Endodermal cell (in vitro differentiated cells): ENCODE results near the gene SH3GL2. TPM values are rescaled to one million over a fixed set of nuclear protein-coding genes. Genes with fewer than 3 reads are reported as not detected.

Experiments
- DNase-seq: peaks from one replicate; pipeline ENCODE4 v3.0.0-alpha.2; 2017
- H3K27ac ChIP-seq: 2 replicates; pipeline ENCODE4 v1.5.1; 2013; ENCODE audit warnings: mild to moderate bottlenecking, low read depth, low read length, moderate library complexity
- H3K27me3 ChIP-seq: 2 replicates; pipeline ENCODE4 v1.6.1; 2013; ENCODE audit warnings: mild to moderate bottlenecking, low read length, moderate library complexity; ENCODE audit not compliant: insufficient read depth, control insufficient read depth, poor library complexity, severe bottlenecking
- H3K36me3 ChIP-seq: 2 replicates; pipeline ENCODE4 v1.7.0; 2013; ENCODE audit warnings: mild to moderate bottlenecking, low read length, moderate library complexity; ENCODE audit not compliant: control insufficient read depth, insufficient read depth
- H3K4me1 ChIP-seq: one replicate; pipeline ENCODE4 v1.7.0; 2013; ENCODE audit warnings: low read length; ENCODE audit not compliant: control insufficient read depth, insufficient read depth
- H3K4me3 ChIP-seq: 2 replicates; pipeline ENCODE4 v1.5.1; 2013; ENCODE audit warnings: mild to moderate bottlenecking, low read length, moderate library complexity
- H3K9ac ChIP-seq: 2 replicates; pipeline ENCODE4 v1.6.1; 2013; ENCODE audit warnings: mild to moderate bottlenecking, low read length, moderate library complexity; ENCODE audit not compliant: poor library complexity, severe bottlenecking; ENCODE audit errors: extremely low read depth
- H3K9me3 ChIP-seq: 2 replicates; pipeline ENCODE4 v1.6.1; 2013; ENCODE audit warnings: mild to moderate bottlenecking, low read length, moderate library complexity; ENCODE audit not compliant: control insufficient read depth
- H3K27ac Mint-ChIP-seq: 2 replicates; pipeline ENCODE4 v1.8.0; 2020; ENCODE audit warnings: mixed read lengths
- H3K27me3 Mint-ChIP-seq: 2 replicates; pipeline ENCODE4 v1.8.0; 2021; ENCODE audit warnings: mild to moderate bottlenecking, mixed read lengths; ENCODE audit not compliant: insufficient read depth
- H3K36me3 Mint-ChIP-seq: 2 replicates; pipeline ENCODE4 v1.8.0; 2020; ENCODE audit warnings: low read depth, mixed read lengths
- H3K4me1 Mint-ChIP-seq: 2 replicates; pipeline ENCODE4 v1.8.0; 2020; ENCODE audit warnings: mixed read lengths
- H3K4me3 Mint-ChIP-seq: 2 replicates; pipeline ENCODE4 v1.8.0; 2020; ENCODE audit warnings: mild to moderate bottlenecking, moderate library complexity, mixed read lengths
- H3K9me3 Mint-ChIP-seq: 2 replicates; pipeline ENCODE4 v1.8.0; 2020; ENCODE audit warnings: mild to moderate bottlenecking, mixed read lengths
- CTCF ChIP-seq: fragments of 200-600 bp; sonication (generic); conservative IDR thresholded peaks from 2 replicates; pipeline ENCODE4 v1.5.0; 2021; ENCODE audit warnings: antibody characterized with exemption, mild to moderate bottlenecking
- WGBS, 2 experiments: methylation state at CpG; one replicate each; pipeline versions ENCODE4 v1.1.5 to v1.1.7; 2013; ENCODE audit warnings: missing lambda C conversion rate in 2 of 2, mixed read lengths in 1 of 2; ENCODE audit not compliant: insufficient coverage in 1 of 2, insufficient read length in 1 of 2; 5-methylcytosine and 5-hydroxymethylcytosine counted together
- total RNA-seq, 2 donors: library from RNA; stranded (reverse); fragmentation: NEBNext Ultra II Directional in 1 of 2; extraction: Animal tissue kit (Norgen Biotek cat#: 25700) in 1 of 2; gene quantifications; 2 replicates in 1 of 2; 3 replicates in 1 of 2; pipeline ENCODE4 v1.2.1, GENCODE V29; 2021

The SH3GL2 gene
- total RNA-seq, 2 donors from 2014 or later = 3.7 to 7.7 TPM

- TF ChIP-seq CTCF = no peak
- H3K36me3 Mint-ChIP-seq = no peaks in the 10 kb centered on the region
- H3K36me3 ChIP-seq = no peaks in the 10 kb centered on the region
- H3K9me3 ChIP-seq = no peaks in the 10 kb centered on the region
- 96% methylated on average over 4 of the region's 4 CpGs; no CpG with 5 or more reads in 1 of the 2 experiments for WGBS, 2 experiments
- H3K4me1 Mint-ChIP-seq = no peaks in the 10 kb centered on the region
- H3K27ac ChIP-seq = no peak overlapping the region
- no peaks in the 10 kb centered on the region for H3K27me3 ChIP-seq
- H3K4me1 ChIP-seq = no peaks in the 10 kb centered on the region
- H3K4me3 ChIP-seq = no peak overlapping the region
- no peak overlapping the region for H3K4me3 Mint-ChIP-seq
- no peaks in the 10 kb centered on the region for H3K9me3 Mint-ChIP-seq
- no peak overlapping the region for H3K9ac ChIP-seq
- no peak overlapping the region for H3K27ac Mint-ChIP-seq
- DNase-seq = no peak
- no peaks in the 10 kb centered on the region for H3K27me3 Mint-ChIP-seq
These were observed 43.3 kb downstream of the SH3GL2 start for GRCh38 chr9:17622141-17622540.

- Histone ChIP-seq H3K36me3 (no peaks in the 10 kb centered on the region), H3K9ac (no peak overlapping the region), H3K27me3 (no peaks in the 10 kb centered on the region), H3K27ac (no peak overlapping the region), H3K9me3 (no peaks in the 10 kb centered on the region), H3K4me1 (no peaks in the 10 kb centered on the region), H3K4me3 (no peak overlapping the region)
- 85 to 95% methylated on average over 2 to 5 of the region's 6 CpGs for WGBS, 2 experiments
- no peaks in the 10 kb centered on the region for H3K27me3 Mint-ChIP-seq
- H3K27ac Mint-ChIP-seq = no peak overlapping the region
- H3K4me1 Mint-ChIP-seq = no peaks in the 10 kb centered on the region
- H3K36me3 Mint-ChIP-seq = no peaks in the 10 kb centered on the region
- TF ChIP-seq CTCF = no peak
- no peak for DNase-seq
- no peak overlapping the region for H3K4me3 Mint-ChIP-seq
- no peaks in the 10 kb centered on the region for H3K9me3 Mint-ChIP-seq
These were observed 43.9 kb downstream of the SH3GL2 start for GRCh38 chr9:17622749-17623148.

- Histone ChIP-seq H3K4me3 (no peak overlapping the region), H3K36me3 (no peaks in the 10 kb centered on the region), H3K4me1 (no peaks in the 10 kb centered on the region), H3K9ac (no peak overlapping the region), H3K27me3 (no peaks in the 10 kb centered on the region), H3K27ac (no peak overlapping the region), H3K9me3 (no peaks in the 10 kb centered on the region)
- no peak for TF ChIP-seq CTCF
- no peaks in the 10 kb centered on the region for H3K4me1 Mint-ChIP-seq
- H3K36me3 Mint-ChIP-seq = no peaks in the 10 kb centered on the region
- H3K4me3 Mint-ChIP-seq = no peak overlapping the region
- whole genome bisulfite sequencing, 2 experiments = 93 to 100% methylated on average over 2 to 6 of the region's 6 CpGs
- H3K27ac Mint-ChIP-seq = no peak overlapping the region
- no peaks in the 10 kb centered on the region for H3K9me3 Mint-ChIP-seq
- no peaks in the 10 kb centered on the region for H3K27me3 Mint-ChIP-seq
- DNase-seq = no peak
These were observed 45.1 kb downstream of the SH3GL2 start for GRCh38 chr9:17623965-17624364.
